ENCODE results near the gene ETS2. TPM values are rescaled to one million over a fixed set of nuclear protein-coding genes. Genes with fewer than 3 reads are reported as not detected.

The ETS2 gene
- total RNA-seq, 1 donor from 2014 or later: 16.2 TPM

GRCh38 chr21:38869196-38869595 is 63.5 kb downstream of the ETS2 start:
- no peak for TF ChIP-seq CTCF (IDR thresholded peaks at IDR 0.05; ENCODE audit: partially characterized antibody, unreplicated experiment)
- Mint-ChIP-seq H3K36me3 (ENCODE audit: unreplicated experiment) (no peaks in the 10 kb centered on the region), H3K9me3 (ENCODE audit: unreplicated experiment) (peaks cover 6% of the 10 kb centered on the region), H3K4me3 (ENCODE audit: unreplicated experiment) (no peak overlapping the region), H3K4me1 (ENCODE audit: low read depth, unreplicated experiment) (no peaks in the 10 kb centered on the region), H3K27me3 (ENCODE audit: unreplicated experiment) (no peaks in the 10 kb centered on the region), H3K27ac (ENCODE audit: unreplicated experiment) (no peak overlapping the region)
- no peak for DNase-seq

GRCh38 chr21:38869946-38870345 is 64.2 kb downstream of the ETS2 start:
- Mint-ChIP-seq H3K4me1 (ENCODE audit: low read depth, unreplicated experiment) (no peaks in the 10 kb centered on the region), H3K27me3 (ENCODE audit: unreplicated experiment) (no peaks in the 10 kb centered on the region), H3K9me3 (ENCODE audit: unreplicated experiment) (peaks cover 4% of the 10 kb centered on the region), H3K4me3 (ENCODE audit: unreplicated experiment) (no peak overlapping the region), H3K36me3 (ENCODE audit: unreplicated experiment) (no peaks in the 10 kb centered on the region), H3K27ac (ENCODE audit: unreplicated experiment) (no peak overlapping the region)
- DNase-seq: no peak
- no peak for TF ChIP-seq CTCF (IDR thresholded peaks at IDR 0.05; ENCODE audit: partially characterized antibody, unreplicated experiment)

All from glutamatergic neuron (in vitro differentiated cells).